MM.1S (cell line): Measurements from ENCODE around the gene ZNF827.

Experiments used
- DNase-seq: peaks from one replicate; pipeline ENCODE4 v3.0.0-alpha.2; 2015
- H2AFZ ChIP-seq: fragments of 300-600 bp; sonication (generic); 2 replicates; pipeline ENCODE4 v1.6.0; 2016; ENCODE audit warnings: antibody characterized with exemption, low read length
- H3F3A ChIP-seq: fragments of 300-600 bp; sonication (generic); 2 replicates; pipeline ENCODE4 v1.6.1; 2016; ENCODE audit warnings: mild to moderate bottlenecking, antibody characterized with exemption, low read length, moderate library complexity, mixed read lengths; ENCODE audit not compliant: insufficient read depth
- H3K27ac ChIP-seq: fragments of 300-600 bp; sonication (generic); 2 replicates; pipeline ENCODE4 v1.5.1; 2016; ENCODE audit warnings: mild to moderate bottlenecking, low read length
- H3K27me3 ChIP-seq: fragments of 300-600 bp; sonication (generic); replicated peaks from 2 replicates; pipeline ENCODE4 v1.6.0; 2016; ENCODE audit warnings: low read length; ENCODE audit not compliant: insufficient read depth
- H3K36me3 ChIP-seq: fragments of 300-600 bp; sonication (generic); replicated peaks from 2 replicates; pipeline ENCODE4 v1.6.1; 2016; ENCODE audit warnings: mild to moderate bottlenecking, low read length, mixed read lengths; ENCODE audit not compliant: insufficient read depth
- H3K4me1 ChIP-seq: fragments of 300-600 bp; sonication (generic); 2 replicates; pipeline ENCODE4 v1.6.1; 2016; ENCODE audit warnings: low read length, mixed read lengths
- H3K4me2 ChIP-seq: fragments of 300-600 bp; sonication (generic); 2 replicates; pipeline ENCODE4 v1.6.0; 2016; ENCODE audit warnings: low read depth, low read length
- H3K4me3 ChIP-seq: fragments of 300-600 bp; sonication (generic); 2 replicates; pipeline ENCODE4 v1.5.1; 2016; ENCODE audit warnings: low read length, mixed read lengths
- H3K79me2 ChIP-seq: fragments of 300-600 bp; sonication (generic); 2 replicates; pipeline ENCODE4 v1.6.1; 2016; ENCODE audit warnings: mixed run types, low read length, mixed read lengths
- H3K9ac ChIP-seq: fragments of 300-600 bp; sonication (generic); 2 replicates; pipeline ENCODE4 v1.6.1; 2016; ENCODE audit warnings: low read length, mixed read lengths
- H3K9me2 ChIP-seq: fragments of 300-600 bp; sonication (generic); replicated peaks from 2 replicates; pipeline ENCODE4 v1.6.1; 2016; ENCODE audit warnings: mild to moderate bottlenecking, low read length, mixed read lengths; ENCODE audit not compliant: insufficient read depth
- H3K9me3 ChIP-seq: fragments of 300-600 bp; sonication (generic); replicated peaks from 2 replicates; pipeline ENCODE4 v1.6.1; 2016; ENCODE audit warnings: mild to moderate bottlenecking, low read length, mixed read lengths; ENCODE audit not compliant: insufficient read depth
- H4K20me1 ChIP-seq: fragments of 300-600 bp; sonication (generic); 2 replicates; pipeline ENCODE4 v1.6.1; 2016; ENCODE audit warnings: mild to moderate bottlenecking, low read length, moderate library complexity, mixed read lengths; ENCODE audit not compliant: insufficient read depth
- CTCF ChIP-seq: fragments of 300-600 bp; sonication (generic); IDR thresholded peaks from 2 replicates; pipeline ENCODE4 v1.5.1; 2016; ENCODE audit warnings: antibody characterized with exemption, low read length, mixed read lengths
- EZH2 ChIP-seq: fragments of 300-600 bp; sonication (generic); optimal IDR thresholded peaks from 2 replicates; pipeline ENCODE3; 2017; ENCODE audit warnings: low read depth, mild to moderate bottlenecking, antibody characterized with exemption, low read length, mixed read lengths
- EZH2phosphoT487 ChIP-seq: fragments of 300-600 bp; sonication (generic); IDR thresholded peaks from 2 replicates; pipeline ENCODE4 v1.6.1; 2018; ENCODE audit warnings: antibody characterized with exemption, low read length

The ZNF827 gene

GRCh38 chr4:145979160-145979559 is 40.5 kb upstream of the ZNF827 start:
- no peaks in the 10 kb centered on the region for H4K20me1 ChIP-seq
- H3K79me2 ChIP-seq = no peaks in the 10 kb centered on the region
- no peak overlapping the region for H3K4me3 ChIP-seq
- no peak overlapping the region for H3K9ac ChIP-seq
- H3K9me2 ChIP-seq = no peaks in the 10 kb centered on the region
- no peaks in the 10 kb centered on the region for H3K36me3 ChIP-seq
- no peaks in the 10 kb centered on the region for H3K27me3 ChIP-seq
- no peaks in the 10 kb centered on the region for H3K4me1 ChIP-seq
- H2AFZ ChIP-seq = no peak overlapping the region
- TF ChIP-seq EZH2 (no peak), CTCF (no peak), EZH2phosphoT487 (no peak)
- DNase-seq = no peak
- no peak overlapping the region for H3K27ac ChIP-seq
- no peaks in the 10 kb centered on the region for H3F3A ChIP-seq
- H3K9me3 ChIP-seq = no peaks in the 10 kb centered on the region
- no peak overlapping the region for H3K4me2 ChIP-seq

GRCh38 chr4:145976680-145977079 is 38.1 kb upstream of the ZNF827 start:
- no peak for DNase-seq
- no peaks in the 10 kb centered on the region for H3K36me3 ChIP-seq
- no peaks in the 10 kb centered on the region for H3K9me2 ChIP-seq
- no peak overlapping the region for H3K4me2 ChIP-seq
- H3K4me3 ChIP-seq = no peak overlapping the region
- H3K27me3 ChIP-seq = no peaks in the 10 kb centered on the region
- no peaks in the 10 kb centered on the region for H3F3A ChIP-seq
- TF ChIP-seq EZH2phosphoT487 = no peak
- H3K9me3 ChIP-seq = no peaks in the 10 kb centered on the region
- no peaks in the 10 kb centered on the region for H3K4me1 ChIP-seq
- no peak overlapping the region for H3K27ac ChIP-seq
- H3K79me2 ChIP-seq = no peaks in the 10 kb centered on the region
- no peaks in the 10 kb centered on the region for H4K20me1 ChIP-seq
- H2AFZ ChIP-seq = no peak overlapping the region
- H3K9ac ChIP-seq = no peak overlapping the region

- Histone ChIP-seq H3K4me3 (no peak overlapping the region), H3K36me3 (no peaks in the 10 kb centered on the region), H3K9me3 (no peaks in the 10 kb centered on the region), H3K27me3 (no peaks in the 10 kb centered on the region), H3K9ac (no peak overlapping the region), H3K4me2 (no peak overlapping the region), H3K27ac (no peak overlapping the region), H3K9me2 (no peaks in the 10 kb centered on the region), H3F3A (no peaks in the 10 kb centered on the region), H4K20me1 (no peaks in the 10 kb centered on the region), H3K79me2 (no peaks in the 10 kb centered on the region), H2AFZ (no peak overlapping the region), H3K4me1 (no peaks in the 10 kb centered on the region)
- no peak for DNase-seq
- no peak for TF ChIP-seq EZH2
Observed at GRCh38 chr4:145960012-145960411, 21.4 kb upstream of the ZNF827 start.

- no peak overlapping the region for H3K9ac ChIP-seq
- no peak overlapping the region for H3K4me2 ChIP-seq
- no peak overlapping the region for H3K27ac ChIP-seq
- no peaks in the 10 kb centered on the region for H3K9me3 ChIP-seq
- DNase-seq = no peak
- no peaks in the 10 kb centered on the region for H3K27me3 ChIP-seq
- H3K9me2 ChIP-seq = no peaks in the 10 kb centered on the region
- H3K36me3 ChIP-seq = no peaks in the 10 kb centered on the region
- H3K4me3 ChIP-seq = no peak overlapping the region
- no peak for TF ChIP-seq CTCF
- TF ChIP-seq EZH2phosphoT487 = no peak
- TF ChIP-seq EZH2 = no peak
- H2AFZ ChIP-seq = no peak overlapping the region
- no peaks in the 10 kb centered on the region for H4K20me1 ChIP-seq
- H3K4me1 ChIP-seq = no peaks in the 10 kb centered on the region
- H3F3A ChIP-seq = no peaks in the 10 kb centered on the region
- no peaks in the 10 kb centered on the region for H3K79me2 ChIP-seq
Observed at GRCh38 chr4:145957302-145957701, 18.7 kb upstream of the ZNF827 start.
